Left renal pelvis (tissue), 4 donors: ENCODE data around the gene MAP4. TPM values are rescaled to one million over a fixed set of nuclear protein-coding genes. Genes with fewer than 3 reads are reported as not detected.
"Not testable (repeated sequence)": the region's sequence is repeated elsewhere in the genome, so short reads cannot be mapped to it uniquely, and the experiment has no call there.

Experiments used
- DNase-seq, 4 donors: peaks; one replicate each; pipeline ENCODE4 v3.0.0-alpha.2; 2013; ENCODE audit warnings: low read depth in 4 of 4, low spot score in 3 of 4
- polyA plus RNA-seq, 4 donors: library from polyadenylated mRNA; unstranded; fragments of 120-200 nt; gene quantifications; one replicate each; pipeline ENCODE4 v1.2.1, GENCODE V29; 2013; ENCODE audit not compliant: insufficient read length in 4 of 4

Gene MAP4
- polyA plus RNA-seq, 4 donors = 172 to 203 (median 195) TPM

DNA sequence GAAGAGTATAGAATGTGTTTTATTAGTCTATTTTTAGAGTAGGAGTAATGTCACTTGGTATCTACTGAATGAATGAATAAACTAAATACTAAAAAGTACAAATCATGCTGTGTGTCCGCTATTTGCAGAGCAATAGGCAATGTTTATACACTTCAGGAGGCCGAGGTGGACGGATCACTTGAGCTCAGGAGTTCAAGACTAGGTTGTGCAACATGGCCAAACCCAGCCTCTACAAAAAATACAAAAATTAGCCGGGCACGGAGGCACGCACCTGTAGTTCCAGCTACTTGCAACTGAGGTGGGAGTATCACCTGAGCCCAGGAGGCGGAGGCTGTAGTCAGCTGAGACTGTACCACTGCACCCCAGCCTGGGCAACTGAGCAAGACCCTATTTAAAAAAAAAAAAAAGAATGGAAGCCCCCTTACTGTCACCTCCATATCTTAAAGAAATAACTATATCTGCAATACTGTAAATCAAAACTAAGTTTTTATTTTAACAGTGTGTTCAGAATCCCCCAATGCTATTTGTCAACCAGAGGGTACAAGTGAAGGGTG is 114.9 kb downstream of the MAP4 start:
- DNase-seq = no peak

DNA sequence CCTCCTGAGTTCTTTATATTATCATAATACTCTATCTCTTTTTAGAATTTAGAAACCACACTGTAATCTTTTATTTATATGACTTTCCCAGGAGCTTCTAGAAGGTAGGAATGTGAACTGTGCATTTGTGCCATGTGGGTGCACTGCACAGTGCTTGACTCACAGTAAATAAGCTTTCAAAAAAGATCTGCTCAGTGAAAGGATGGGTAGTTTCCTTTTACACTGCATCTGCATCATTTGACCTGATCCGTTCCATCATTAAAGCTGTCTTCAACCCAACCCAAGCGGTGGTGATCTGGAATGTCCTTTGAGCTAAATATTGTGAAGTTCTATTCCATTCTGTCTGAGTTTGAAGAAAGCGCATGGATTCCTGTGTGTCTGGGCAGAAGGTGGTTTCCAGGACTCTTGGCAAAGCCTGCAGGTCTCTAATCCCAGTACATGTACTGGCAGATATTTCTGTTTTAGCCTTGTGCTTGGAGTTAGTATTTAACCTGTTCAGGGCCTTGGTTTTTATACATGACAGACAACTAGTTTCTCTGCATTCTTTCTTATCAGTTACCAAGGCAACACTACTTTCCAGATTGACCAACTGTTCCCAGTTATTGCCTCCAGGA is 116.6 kb downstream of the MAP4 start:
- DNase-seq = no peak

DNA sequence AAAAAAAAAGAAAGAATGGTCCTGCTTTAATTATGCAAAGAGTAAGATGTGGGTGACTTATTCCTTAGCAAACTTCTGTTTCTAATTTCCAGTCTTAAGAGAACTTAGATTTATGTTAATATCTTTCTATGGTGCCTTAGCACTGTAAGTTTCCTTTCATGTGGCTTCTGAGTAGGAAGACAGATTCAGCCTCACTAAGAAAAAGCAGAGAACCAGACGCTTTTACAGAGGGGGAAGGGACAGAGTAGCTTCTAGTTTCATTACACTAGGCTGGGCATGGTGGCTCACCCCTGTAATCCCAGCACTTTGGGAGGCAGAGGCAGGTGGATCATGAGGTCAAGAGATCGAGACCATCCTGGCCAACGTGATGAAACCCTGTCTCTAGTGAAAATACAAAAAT is 118.3 kb downstream of the MAP4 start:
- DNase-seq = no peak

DNA sequence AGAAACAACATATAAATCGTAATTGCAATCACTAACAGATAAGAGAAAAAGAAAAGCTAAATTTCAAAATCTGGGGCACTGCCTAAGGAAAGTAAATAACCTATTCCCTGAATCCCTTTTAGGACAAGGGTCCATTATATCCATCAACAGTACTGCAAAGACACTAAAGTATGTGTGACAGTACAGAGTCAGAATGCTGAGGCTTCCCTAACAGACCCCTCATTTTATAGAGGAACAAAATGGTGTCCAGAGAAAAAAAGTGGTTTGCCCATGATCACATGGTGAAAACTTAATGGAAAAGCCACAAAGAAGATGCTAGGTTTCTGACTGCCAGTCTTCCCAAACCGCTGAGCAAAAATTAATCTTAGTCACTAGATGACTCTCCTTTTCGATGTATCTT is 119.5 kb downstream of the MAP4 start:
- DNase-seq = no peak

DNA sequence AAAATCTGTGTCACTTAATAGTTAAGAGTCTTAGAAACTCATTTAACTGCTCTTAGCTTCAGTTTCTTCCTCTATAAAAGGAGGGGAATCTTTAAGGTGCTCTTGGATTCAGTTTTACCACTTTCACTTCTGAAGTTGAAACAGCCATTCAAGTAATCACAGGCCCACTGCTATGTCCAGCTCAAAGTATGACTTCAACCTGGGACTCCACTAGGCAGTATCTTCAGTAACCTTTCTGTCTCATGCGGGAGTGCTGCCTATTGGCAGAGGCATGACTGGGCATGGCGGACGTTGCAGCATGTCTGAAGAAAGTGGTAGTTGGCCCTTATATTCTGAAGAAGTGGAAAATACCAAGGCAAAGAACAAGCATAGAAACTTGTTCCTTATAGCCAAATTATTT is 121.0 kb downstream of the MAP4 start:
- DNase-seq = no peak

DNA sequence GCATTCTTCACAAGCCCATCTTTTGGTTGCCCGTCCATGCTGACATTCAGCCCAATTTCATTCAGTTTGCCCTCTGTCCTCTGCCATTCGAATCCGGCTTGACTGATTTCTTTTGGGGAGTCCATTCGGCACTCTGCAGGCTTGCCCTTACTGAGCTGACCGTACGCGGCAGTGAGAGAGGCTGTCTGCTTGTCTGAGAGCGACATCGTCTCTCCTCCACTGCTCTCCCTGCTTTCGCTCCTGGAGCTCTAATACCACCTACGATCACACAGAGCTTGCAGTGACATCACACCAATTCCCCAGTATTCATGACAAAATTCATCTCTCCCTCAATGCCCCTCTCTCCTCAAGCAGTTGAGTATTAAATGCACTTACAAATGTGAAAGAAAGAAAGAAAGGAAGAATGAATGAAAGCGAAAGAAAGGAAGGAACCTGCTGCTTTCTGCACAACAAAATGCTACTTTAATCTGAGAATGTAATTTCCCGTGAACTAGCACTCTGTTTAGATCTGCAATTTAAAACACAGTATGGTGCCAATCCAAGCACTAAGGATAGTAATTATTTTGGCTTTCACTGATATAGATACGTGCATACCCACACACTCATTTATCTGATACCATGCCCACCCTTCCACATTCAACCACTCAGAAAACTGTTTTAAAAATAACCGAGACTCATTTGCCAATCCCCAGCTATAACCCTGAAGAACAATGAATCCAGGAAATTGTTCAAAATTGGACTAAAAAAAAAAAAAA is 123.8 kb downstream of the MAP4 start:
- DNase-seq = no peak

DNA sequence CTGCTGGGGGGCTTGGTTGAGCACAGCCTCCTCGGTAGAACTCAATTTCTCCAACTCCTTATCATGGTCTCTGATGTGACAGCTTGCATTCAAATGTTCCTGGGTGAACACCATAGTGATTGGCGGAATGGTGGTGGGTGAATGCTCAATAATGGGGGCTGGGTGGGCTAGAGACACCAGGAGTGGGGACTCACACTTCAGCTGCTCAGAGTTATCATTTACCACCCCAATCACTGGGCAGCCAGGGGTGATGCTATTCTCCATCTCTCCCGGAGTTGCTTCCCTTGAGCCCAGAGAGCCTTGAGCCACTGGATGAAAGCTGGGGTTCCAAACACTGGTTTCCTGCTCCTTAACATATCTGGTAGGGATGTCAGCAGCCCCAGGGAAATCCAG is 124.6 kb downstream of the MAP4 start:
- no peak for DNase-seq

DNA sequence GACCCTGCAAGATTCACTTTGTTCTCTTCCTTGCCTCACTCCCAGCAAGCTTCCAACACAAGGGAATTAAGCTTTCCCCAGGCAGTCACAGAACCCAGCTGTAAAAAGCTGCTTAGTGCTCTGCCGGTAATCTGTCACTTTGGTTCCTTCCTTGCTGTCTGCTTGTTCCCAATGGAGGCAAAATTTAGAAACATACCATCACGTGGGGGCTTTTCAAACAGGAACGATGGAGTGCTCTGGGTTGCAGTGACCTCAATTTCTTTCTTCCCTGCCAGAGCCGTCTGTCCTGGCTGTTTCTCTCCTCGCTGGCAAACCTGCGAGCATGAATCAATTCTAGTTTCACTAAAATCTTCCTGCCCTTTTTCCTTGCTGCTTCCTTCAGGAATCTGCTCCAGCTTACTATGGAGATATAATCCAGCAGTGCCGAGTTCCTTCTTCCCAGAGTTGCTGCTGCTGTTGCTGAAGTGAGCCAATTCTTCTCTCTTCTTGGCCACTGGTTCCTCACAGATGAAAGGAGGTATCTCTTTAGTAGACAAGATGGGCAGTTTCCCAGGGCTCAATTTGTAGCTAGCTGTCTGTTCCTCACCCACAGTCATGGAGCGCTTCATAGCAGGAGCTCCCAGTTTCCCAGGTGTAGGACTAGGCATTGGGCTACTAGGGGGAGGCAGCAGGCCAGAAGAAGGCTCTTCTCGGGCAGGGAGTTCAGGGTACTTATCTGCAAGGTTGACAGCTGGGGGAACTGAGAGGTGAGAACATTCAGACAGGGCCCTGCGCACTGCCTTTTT is 125.2 kb downstream of the MAP4 start:
- peak; percentile 32 to 50 (median 42) for DNase-seq

DNA sequence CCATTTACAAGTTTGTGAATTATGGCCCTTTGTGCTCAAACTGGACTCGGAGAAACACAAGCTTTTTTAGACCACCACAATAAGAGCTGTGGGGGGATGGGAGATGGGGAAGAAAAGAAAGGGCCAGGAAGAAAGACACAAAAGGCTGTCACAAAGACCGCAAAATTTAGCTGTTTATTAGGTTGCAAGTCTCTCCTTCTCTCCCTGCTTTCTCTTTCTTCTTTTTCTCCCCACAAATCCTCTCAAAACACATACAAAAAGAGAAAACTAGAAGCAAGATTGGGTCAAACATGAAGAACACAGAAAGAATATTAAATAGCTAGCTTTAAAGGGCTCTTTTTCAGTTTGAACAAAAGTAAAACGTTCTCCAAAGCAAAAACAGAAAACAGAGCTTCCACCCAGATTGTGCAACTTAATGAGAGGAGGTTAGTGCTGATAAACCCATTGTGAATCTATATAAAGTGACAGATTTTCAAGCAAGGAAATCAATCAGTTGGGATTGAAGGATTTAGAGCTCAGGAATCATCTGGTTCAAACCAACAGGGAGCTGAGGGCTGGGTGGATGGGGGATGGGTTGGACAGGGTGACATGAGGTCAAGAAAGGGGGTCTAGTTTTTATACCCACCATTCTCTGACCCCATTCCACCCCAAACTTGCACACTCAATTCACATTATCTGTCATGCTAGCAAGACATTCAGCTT is 125.9 kb downstream of the MAP4 start:
- DNase-seq = peak; percentile 14 to 25 (median 22)

DNA sequence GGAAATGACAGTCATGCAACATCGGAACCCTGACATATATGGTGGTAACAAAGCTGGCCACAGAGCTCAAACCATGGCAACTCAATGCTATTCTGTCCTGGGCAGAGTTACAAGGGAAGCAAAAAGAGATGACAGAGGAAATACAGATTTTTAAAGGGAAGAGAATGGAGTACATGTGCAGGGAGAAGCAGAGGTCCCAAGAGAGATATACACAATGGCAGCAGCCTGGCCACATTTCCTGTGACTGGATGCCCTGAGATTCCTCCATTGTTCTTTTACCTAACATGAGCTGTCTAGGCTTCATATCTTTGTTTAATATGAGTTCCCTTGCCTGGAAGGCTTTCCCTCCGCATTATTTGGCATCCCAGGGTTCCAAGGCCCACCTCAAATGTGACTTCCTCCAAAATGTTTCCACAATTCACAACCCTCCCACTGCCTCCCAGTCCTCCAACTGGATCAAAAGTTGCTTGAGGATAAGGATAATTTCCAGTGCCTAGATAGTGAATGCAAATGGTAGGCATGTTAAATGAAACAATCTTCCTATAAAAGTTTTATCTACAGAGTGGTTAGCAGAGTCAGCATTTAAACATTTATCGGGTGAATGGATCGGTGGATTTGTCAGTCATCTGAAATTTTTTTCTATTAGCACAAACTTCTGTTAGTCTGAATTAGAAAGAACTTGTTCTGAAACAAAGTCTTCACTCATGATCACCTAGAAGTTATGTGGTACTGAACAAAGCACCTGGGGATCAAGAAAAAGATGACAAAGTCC is 127.0 kb downstream of the MAP4 start:
- no peak for DNase-seq

DNA sequence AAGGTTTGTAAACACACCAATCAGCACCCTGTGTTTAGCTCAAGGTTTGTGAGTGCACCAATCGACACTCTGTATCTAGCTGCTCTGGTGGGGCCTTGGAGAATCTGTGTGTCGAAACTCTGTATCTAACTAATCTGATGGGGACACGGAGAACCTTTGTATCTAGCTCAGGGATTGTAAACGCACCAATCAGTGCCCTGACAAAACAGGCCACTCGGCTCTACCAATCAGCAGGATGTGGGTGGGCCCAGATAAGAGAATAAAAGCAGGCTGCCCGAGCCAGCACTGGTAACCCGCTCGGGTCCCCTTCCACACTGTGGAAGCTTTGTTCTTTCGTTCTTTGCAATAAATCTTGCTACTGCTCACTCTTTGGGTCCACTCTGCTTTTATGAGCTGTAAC is 128.2 kb downstream of the MAP4 start:
- not testable (repeated sequence) for DNase-seq

DNA sequence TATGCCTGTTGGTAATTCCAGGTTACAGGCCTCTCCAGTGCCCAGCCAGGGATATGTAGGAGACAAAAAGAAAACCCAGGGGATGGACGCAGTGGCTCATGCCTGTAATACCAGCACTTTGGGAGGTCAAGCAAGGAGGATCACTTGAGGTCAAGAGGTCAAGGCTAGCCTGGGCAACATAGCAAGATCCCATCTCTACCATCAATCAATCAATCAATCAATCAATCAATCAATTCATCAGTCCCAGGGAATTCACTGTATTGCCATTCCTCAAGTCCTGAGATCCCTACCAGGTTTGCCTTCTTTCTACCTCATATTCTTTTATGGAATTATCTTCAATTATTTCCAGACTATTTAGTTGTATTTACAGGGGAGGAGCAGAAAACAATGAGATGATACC is 131.0 kb downstream of the MAP4 start:
- DNase-seq = no peak

DNA sequence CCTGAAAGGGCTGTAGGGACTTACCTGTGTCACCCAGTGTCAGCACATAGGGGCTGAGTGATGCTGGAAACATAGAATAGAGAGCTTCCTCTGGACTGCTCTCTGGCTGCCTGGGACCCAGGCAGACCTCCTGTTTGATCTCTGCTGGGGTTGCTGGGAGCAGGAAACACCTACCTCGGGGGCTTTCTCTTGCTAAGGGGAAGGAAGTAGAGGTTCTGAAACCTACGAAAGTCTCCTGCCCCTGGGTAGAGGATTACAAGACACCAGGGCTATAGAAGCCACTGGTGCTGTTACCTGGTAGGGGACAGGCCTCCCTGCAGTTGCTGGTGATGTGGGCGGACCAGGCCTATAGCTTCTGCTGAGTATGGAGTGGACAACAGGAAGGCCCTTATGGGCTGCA is 131.6 kb downstream of the MAP4 start:
- no peak for DNase-seq

DNA sequence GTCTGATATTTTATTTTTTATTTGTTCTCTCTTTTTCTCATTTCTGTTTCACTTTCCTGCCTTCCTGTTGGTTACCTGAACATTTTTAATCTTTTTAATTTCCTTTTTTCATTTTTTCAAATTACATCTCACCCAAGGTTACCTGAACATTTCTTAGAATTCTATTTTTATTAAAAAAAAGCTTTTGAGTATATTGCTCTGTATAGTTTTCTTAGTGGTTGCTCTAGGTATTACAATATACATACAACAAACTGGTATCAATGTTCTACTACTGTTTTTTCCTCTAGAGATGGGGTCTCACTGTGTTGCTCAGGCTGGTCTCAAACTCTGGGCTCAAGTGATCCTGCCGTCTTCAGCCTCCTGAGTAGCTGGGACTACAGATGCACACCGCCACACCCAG is 133.9 kb downstream of the MAP4 start:
- no peak for DNase-seq

DNA sequence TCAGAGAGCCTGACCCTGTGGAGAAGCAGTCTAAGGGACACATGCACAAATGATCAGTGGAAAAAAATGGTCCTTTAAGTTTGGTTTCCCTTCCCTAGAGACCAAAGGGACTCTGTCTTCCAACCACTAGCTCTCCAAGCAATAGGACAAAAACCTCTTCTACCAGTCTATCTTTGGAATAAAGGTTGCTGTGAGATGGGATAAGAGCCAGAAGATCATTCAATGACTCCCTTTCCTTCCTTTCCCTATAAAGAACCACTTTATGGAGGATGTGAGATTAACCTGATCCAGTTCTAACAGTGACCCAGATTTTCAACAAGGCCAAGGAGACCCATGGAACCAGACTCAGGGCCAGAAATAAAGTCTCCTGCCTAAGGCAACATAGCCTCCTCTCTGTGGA is 138.5 kb downstream of the MAP4 start:
- no peak for DNase-seq

DNA sequence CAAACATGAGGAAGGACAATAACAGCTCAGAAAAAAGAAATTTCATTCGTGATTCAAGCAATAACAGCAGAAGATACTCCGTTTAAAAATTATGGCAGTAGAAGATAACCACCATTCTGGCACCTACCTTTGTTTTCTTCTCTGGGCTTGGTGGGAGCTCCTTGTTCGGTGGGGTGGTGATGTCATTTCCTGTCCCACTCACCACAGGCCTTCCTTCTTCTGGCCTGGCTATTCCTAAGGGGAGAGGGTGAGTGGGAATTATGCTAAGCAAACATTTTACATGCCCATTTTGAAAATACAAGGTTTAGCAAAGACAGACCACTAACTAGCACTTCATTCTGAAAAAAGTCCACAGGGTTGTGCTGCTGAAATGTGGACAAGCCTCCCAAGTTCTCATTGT is 138.9 kb downstream of the MAP4 start:
- DNase-seq = no peak

DNA sequence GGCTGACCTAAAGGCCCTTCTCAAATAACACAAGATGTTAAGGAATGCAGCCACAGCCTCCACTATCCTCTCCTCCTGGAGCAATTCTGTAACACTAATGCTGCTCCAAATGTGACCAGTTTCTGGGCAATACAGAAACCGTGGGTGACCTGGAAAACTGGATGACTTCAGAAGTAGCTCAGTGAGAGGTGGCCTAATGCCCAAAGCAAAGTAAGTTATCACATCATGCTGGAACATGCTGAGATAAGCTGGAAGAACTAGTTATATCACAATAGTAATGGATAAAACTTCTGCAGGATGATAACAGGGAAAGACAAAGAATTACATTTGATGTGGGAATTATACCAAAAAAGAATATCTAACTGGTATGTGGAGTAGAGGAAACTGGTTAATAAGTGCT is 141.3 kb downstream of the MAP4 start:
- DNase-seq = no peak

DNA sequence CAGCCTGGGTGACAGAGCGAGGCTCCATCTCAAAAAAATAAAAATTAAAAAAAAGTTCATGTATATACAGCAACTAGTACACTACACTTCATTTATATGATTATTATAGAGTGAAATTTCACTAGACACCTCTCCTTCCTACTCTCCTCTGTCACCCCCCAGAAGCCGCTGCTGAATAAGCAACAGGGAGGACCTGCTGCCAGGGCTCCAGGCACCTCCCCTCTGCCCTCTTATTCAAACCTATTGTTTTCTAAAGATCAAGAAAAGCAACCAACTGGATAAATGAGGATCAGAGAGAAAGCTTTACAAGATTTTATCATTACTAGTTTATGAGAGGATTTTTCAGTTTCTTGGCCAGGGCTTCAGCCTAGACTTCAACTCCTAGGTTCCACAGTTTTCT is 141.8 kb downstream of the MAP4 start:
- DNase-seq = no peak

DNA sequence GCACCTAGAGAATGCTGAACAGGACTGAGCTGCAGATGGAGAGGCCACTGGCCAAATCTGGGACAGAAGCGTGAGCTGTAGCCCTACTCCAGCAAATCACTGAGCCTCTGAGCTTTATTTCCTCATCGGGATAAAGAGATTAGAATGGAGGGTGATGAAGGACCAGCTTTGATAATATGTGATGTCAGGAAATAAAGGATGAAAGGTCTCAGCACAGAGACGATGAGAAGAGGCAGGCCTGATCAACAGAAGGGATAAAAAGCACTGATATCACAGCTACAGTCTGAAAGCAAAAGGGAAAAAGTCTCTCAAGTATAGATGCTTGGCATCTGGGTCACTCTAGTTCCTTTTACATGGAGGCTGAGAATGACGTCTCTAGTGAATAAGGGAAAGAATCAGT is 143.3 kb downstream of the MAP4 start:
- DNase-seq = no peak

DNA sequence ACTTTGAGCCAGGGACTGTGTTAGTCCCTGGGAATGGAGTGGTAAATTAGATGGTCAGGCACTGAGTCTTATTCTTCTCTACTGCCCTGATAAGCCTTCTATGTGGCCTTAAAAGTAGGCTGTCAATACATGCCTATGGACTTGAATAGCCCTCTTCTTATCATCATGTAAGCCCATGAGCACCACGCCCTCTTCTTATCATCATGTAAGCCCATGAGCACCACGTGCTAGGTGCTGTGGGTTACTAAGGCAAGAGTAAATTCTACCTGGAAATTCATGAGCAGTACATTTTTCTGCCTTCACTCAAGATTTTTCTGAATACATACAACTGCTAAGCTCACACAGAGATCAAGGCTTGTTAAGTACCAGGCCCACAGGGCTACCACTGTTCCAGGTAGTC is 144.8 kb downstream of the MAP4 start:
- no peak for DNase-seq
